Amniotic epithelial cell (primary cell): ENCODE data around the gene LSM7.
"Not testable (repeated sequence)": the region's sequence is repeated elsewhere in the genome, so short reads cannot be mapped to it uniquely, and the experiment has no call there.

Experiments used
- DNase-seq: peaks from one replicate; pipeline ENCODE4 v3.0.0-alpha.2; 2010; ENCODE audit warnings: low read depth

Gene LSM7

DNA sequence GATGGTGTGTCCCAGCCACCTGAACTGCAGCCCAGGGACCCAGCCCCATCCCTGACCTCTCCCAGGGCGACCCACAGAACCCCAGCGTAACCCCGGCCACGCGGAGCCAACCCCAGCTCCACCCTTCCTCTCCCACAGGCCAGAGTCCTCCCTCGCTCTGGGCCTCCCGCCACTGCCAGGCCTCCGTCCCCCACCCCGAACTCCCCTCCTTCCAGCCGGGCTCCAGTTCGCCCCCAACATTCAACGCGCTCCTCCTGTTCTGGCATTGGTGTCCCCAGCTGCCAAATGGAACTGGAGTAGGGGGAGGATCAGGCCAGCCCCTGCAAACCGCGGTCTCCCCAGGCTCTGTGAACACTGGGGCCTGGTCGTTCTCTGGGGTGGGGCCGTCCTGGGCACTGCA lies 27.9 kb downstream of the LSM7 start:
- no peak for DNase-seq

GRCh38 chr19:2296141-2296540 lies 32.2 kb downstream of the LSM7 start:
- DNase-seq = no peak

- DNase-seq = peak; percentile 70
These were observed 33.6 kb downstream of the LSM7 start for GRCh38 chr19:2294687-2295335.

GRCh38 chr19:2291185-2291751 lies 37.1 kb downstream of the LSM7 start:
- no peak for DNase-seq

DNA sequence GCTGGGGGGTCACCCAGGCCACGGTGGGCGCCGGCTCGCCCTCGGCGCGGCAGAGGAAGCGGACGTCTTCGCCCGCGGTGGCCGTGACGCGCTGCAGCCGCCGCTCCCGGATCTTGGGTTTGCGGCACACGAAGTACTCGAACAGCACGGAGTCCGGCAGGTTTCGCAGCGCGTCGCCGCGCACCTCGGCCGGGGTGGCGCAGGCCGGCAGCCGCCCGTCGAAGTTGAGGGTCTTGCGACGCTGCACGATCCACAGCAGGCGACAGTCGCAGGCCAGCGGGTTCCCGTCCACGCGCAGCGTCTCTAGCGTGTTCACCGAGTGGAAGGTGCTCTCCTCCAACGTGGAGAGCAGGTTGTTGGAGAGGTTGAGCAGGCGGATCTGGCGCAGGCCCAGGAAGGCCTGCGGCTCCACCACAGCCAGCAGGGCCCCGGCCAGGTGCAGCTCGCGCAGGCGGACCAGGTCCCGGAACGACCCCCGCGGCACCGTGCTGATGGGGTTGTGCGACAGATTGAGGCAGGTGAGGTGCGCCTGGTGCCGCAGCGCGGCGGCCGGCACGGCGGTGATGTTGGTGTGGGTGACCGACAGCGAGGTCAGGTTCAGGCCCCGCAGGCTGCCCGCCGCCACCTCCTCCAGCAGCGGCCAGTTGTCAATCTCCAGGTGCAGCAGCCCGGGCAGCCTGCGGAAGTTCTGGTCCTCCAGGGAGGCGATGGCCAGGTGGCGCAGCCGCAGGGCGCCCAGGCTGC lies 37.8 kb downstream of the LSM7 start:
- no peak for DNase-seq

GRCh38 chr19:2289714-2290435 lies 38.5 kb downstream of the LSM7 start:
- DNase-seq = no peak

DNA sequence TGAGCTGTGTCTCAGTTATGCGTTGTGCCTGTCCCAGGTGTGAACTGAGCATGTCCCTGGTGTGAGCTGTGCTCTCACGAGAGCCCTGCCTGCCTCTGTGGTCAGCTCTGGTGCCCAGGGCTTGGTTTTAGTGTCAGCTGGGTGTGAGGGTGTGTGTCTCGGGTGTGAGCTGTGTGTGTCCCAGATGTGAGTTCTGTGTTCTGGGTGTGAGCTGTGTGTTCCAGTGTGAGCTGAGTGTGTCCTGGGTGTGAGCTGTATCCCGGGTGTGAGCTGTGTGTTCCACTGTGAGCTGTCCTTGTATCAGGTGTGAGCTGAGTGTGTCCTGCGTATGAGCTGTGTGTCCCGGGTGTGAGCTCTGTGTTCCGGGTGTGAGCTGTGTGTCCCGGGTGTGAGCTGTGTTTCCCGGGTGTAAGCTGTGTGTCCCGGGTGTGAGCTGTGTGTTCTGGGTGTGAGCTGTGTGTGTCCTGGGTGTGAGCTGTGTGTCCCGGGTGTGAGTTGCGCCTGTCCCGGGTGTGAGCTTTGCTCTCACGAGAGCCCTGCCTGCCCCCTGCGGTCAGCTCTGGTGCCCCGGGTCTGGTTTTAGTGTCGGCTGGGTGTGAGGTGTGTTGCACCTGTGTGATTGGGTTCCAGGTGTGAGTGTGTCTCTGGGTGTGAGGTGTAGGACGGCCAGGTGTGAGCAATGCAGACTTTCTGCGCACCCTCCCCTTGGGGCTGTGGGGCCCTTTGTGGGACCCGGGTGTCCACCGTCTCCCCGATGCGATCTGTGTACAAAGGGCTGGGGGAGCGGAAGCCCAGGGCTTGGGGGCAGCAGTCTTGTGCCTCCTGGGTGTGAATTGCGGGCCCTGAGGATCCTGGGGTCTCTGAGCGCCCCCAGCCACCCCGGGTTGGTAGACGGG lies 39.3 kb downstream of the LSM7 start:
- DNase-seq = no peak

DNA sequence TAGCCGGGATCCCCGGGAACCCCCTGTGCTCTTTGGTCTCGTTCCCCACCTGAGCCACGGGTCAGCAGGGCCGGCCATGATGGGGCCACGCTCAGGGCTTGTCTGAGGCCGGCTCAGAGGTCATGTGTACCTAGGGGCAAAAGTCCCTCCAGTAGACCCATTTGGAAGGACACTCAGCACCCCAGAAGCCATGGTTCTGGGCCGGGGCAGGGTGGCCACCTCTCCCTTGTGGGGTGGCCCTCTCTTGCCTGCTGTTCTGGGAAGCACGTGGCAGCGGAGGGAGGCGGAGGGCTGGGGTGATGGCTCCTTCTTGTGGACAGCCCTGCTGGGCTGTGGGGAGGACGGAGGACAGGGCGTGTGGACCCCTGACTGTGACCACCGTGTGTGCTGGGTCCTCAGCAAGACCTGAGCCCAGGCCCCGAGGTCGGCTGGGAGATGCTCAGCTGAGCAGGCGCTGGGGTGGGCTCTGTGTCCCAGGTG lies 40.0 kb downstream of the LSM7 start:
- no peak for DNase-seq

DNA sequence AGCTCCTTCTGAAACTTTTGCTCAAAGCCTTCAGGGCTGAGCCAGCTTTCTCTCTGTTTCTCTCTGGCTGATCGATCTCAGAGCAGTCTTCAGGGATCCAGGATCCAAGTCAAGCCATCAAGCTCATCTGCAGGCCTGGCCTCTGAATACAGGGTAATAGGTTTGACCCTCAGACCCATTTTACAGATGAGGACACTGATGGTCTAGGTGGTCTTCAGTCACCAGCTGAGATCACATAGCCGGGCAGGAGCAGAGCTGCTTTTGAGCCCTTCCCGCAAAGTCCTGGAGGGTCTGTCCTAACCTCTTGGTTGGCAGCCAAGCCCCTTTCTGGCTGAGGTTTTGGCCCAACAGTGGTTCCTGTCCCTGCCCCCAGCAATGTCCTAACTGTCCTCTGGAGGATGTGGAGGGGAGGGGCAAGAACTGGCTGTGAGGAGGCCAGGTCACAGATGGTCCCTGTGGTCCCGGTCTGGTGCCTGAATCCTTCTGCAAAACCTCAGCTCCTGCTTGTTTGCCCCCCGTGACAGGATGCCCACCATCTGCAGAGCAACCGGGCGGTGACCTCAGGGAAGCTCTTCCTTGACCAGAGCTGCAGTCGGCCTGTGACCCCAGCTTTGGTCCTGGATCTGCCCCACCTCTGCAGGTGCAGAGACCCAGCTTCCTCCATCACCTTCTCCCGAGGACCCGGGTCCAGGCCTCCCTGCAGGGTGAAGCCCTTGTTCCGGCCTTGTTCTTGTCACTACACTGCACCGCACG lies 40.6 kb downstream of the LSM7 start:
- no peak for DNase-seq

- DNase-seq = no peak
These were observed 41.8 kb downstream of the LSM7 start for GRCh38 chr19:2286402-2287140.

DNA sequence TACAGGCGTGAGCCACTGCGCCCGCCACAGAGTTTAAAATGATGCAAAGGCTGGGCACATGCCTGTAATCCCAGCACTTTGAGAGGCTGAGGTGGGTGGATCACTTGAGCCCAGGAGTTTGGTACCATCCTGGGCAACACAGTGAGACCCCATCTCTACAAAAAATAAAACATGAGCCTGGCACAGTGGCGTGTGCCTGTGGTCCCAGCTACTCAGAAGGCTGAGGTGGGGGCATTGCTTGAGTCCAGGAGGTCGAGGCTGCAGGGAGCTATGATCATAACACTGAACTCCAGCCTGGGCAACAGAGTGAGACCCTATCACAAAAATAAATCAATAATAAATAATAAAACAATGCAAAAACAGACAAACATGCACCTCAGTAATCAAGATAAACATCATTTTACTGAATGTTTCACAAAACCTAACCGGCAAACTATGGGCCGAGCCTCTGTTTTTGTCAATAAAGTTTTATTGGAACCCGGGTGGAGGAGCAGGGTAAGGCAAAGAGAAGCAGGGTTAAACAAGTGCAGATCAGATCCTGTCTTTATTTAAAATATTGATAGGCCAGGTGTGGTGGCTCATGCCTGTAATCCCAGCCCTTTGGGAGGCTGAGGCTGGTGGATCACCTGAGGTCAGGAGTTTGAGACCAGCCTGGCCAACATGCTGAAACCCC lies 44.4 kb downstream of the LSM7 start:
- no peak for DNase-seq

GRCh38 chr19:2282862-2283237 lies 45.5 kb downstream of the LSM7 start:
- no peak for DNase-seq

GRCh38 chr19:2282062-2282861 lies 46.1 kb downstream of the LSM7 start, which contains the start of gene PEAK3:
Gene PEAK3, minus strand, starts transcription at chr19:2282175. Its CDS starts 1,244 bp downstream, at chr19:2280931.
- DNase-seq = peak; percentile 47

DNA sequence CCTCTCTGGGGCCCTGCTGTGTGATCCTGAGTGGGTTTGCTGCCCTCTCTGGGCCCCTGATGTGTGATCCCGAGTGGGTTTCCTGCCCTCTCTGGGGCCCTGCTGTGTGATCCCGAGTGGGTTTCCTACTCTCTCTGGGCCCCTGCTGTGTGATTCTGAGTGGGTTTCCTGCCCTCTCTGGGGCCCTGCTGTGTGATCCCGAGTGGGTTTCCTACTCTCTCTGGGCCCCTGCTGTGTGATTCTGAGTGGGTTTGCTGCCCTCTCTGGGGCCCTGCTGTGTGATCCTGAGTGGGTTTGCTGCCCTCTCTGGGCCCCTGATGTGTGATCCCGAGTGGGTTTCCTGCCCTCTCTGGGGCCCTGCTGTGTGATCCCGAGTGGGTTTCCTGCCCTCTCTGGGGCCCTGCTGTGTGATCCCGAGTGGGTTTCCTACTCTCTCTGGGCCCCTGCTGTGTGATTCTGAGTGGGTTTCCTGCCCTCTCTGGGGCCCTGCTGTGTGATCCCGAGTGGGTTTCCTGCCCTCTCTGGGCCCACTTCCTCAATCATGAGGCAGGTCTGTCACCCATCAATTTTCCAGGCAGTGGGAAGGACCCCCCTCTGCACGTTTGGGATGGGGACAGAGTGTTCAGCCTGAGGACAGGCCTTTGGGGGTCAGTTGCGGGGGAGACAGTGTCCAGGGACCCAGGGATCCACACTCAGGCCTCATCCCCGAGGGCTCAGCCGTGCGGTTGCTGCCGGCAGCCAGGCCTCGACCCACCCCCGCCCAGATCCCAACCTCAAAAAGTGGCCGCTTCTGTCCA lies 46.9 kb downstream of the LSM7 start:
- DNase-seq = not testable (repeated sequence)

DNA sequence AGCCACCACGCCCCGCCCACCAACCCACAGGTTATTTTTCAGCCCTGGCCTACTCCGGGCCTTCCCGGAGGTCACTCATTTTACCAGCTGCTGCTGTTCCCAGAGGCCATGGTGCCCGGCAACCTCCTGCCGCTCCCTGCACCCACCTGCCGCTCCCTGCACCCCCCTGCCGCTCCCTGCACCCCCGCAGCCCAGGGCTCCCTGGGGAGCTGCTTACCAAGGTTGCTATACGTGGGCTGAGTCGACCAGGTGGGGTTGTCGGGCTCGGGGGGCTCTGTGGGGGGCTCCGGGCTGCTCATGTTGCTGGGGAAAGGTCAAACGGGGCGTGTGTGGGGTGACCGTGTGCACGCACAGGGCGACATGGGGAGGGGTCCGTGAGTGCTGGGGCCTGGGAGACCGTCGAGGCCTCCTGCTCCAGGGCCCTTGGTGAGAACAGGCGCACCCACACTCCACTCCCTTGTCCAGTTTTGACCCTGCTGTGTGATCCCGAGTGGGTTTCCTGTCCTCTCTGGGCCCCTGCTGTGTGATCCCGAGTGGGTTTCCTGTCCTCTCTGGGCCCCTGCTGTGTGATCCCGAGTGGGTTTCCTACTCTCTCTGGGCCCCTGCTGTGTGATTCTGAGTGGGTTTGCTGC lies 47.6 kb downstream of the LSM7 start:
- DNase-seq = no peak

- DNase-seq = no peak
These were observed 49.8 kb downstream of the LSM7 start for GRCh38 chr19:2278459-2279158.

GRCh38 chr19:2277138-2277537 lies 51.2 kb downstream of the LSM7 start:
- DNase-seq = no peak
